ENCODE results near the gene L3MBTL4.

The L3MBTL4 gene

GRCh38 chr18:6363216-6363615 lies 51.5 kb downstream of the L3MBTL4 start:
- DNase-seq: no peak

- no peak for DNase-seq
Measured at GRCh38 chr18:6362559-6363129, 52.1 kb downstream of the L3MBTL4 start.

- no peak for DNase-seq
Measured at GRCh38 chr18:6357668-6358067, 57.0 kb downstream of the L3MBTL4 start.

- DNase-seq: no peak
Measured at GRCh38 chr18:6355789-6356589, 58.7 kb downstream of the L3MBTL4 start.

- DNase-seq: no peak
Measured at GRCh38 chr18:6352275-6352674, 62.4 kb downstream of the L3MBTL4 start.

GRCh38 chr18:6342990-6343389 lies 71.7 kb downstream of the L3MBTL4 start:
- DNase-seq: no peak

GRCh38 chr18:6341709-6342108 lies 73.0 kb downstream of the L3MBTL4 start:
- DNase-seq: no peak

GRCh38 chr18:6341303-6341702 lies 73.4 kb downstream of the L3MBTL4 start:
- no peak for DNase-seq

GRCh38 chr18:6340121-6340520 lies 74.6 kb downstream of the L3MBTL4 start:
- DNase-seq: no peak

- no peak for DNase-seq
Measured at GRCh38 chr18:6336239-6336638, 78.5 kb downstream of the L3MBTL4 start.

- no peak for DNase-seq
Measured at GRCh38 chr18:6333981-6334380, 80.7 kb downstream of the L3MBTL4 start.

GRCh38 chr18:6331872-6332271 lies 82.8 kb downstream of the L3MBTL4 start:
- DNase-seq: no peak

- no peak for DNase-seq
Measured at GRCh38 chr18:6330786-6331185, 83.9 kb downstream of the L3MBTL4 start.

- DNase-seq: no peak
Measured at GRCh38 chr18:6328621-6329010, 86.1 kb downstream of the L3MBTL4 start.

GRCh38 chr18:6327895-6328620 lies 86.7 kb downstream of the L3MBTL4 start:
- DNase-seq: no peak

GRCh38 chr18:6327485-6327884 lies 87.2 kb downstream of the L3MBTL4 start:
- no peak for DNase-seq

- no peak for DNase-seq
Measured at GRCh38 chr18:6326566-6326965, 88.1 kb downstream of the L3MBTL4 start.

GRCh38 chr18:6323319-6323889 lies 91.3 kb downstream of the L3MBTL4 start:
- DNase-seq: no peak

- DNase-seq: no peak
Measured at GRCh38 chr18:6315517-6316331, 99.0 kb downstream of the L3MBTL4 start.

- no peak for DNase-seq
Measured at GRCh38 chr18:6313415-6313814, 101.3 kb downstream of the L3MBTL4 start.

- DNase-seq: no peak
Measured at GRCh38 chr18:6311456-6312215, 103.1 kb downstream of the L3MBTL4 start.

GRCh38 chr18:6310714-6311113 lies 104.0 kb downstream of the L3MBTL4 start:
- no peak for DNase-seq
